Stimulated activated CD8-positive, alpha-beta memory T cell treated with anti-CD3 and anti-CD28 coated beads, Interleukin-4, amount 100 ng/mL, for 4 hours (primary cell): ENCODE data around the gene STYX.

Experiments used
- DNase-seq, 2 donors: peaks; one replicate each; pipeline ENCODE4 v3.0.0-alpha.2; 2020; ENCODE audit warnings: low read depth in 2 of 2, low spot score in 1 of 2

Gene STYX, protein sequence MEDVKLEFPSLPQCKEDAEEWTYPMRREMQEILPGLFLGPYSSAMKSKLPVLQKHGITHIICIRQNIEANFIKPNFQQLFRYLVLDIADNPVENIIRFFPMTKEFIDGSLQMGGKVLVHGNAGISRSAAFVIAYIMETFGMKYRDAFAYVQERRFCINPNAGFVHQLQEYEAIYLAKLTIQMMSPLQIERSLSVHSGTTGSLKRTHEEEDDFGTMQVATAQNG

DNA sequence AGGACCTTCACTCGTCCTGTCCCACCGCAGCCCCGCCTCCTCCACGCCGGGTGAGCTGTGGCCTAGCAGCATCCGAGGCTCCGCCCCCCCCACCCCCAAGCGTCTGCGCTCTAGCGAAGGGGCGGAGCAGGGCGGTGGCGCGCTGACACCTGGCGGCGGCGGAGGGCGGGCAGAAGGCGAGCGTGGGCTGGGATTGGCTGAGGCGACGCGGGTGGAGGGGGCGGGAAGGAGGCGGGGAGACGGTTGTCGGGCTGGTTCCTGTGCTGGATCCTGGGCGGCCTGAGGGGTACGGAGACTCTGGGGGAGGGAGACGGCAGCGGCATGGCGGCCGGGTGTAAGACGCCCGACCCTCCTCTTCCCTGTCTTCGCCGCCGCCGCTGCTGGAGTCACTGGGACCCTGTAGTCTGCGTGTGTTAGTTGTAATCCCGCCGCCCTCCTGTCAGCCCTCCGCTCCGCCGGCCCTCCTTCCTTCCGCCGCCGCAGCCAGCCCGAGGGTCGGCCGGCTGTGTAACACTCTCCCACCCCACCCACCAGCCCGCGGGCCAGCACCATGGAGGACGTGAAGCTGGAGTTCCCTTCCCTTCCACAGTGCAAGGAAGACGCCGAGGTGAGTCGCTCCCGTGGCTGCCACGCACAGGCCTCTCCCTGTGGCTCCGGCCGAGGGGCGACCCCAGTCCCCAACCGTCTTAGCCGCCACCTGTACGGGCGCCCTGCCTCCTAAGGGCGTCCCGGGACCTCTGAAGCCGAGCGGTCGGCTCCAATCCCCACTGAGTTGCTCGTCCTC is at the start of gene STYX:
Gene STYX (plus strand): TSS at position 242 of the 784 bp plus-strand sequence. CDS start 309 bp downstream, at position 551.
- DNase-seq: peak; percentile 95 to 96

DNA sequence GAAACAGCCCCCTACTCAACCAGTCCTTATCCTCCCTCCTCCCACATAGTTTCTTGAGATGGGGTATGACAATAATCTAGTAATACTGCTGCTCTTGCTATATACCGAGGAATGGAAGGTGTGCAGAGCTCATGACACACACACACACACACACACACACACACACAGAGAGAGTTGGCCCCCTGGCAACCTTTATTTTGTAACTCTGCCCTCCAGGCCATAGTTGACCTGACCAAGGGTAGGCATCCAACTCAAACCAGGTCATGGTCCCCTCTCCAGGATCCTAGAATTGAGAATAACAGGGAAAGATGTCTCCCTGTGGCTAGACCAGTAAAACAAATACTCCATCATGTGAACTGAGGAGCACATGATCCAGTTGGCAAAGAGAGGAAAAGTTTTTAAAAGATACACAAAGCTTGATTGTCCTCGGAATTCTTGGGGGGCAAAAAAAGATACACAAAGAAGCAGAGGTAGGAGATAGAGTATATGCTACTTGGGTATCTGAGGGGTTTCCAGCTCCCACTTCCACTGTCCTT is 45.9 kb upstream of the STYX start:
- no peak for DNase-seq

DNA sequence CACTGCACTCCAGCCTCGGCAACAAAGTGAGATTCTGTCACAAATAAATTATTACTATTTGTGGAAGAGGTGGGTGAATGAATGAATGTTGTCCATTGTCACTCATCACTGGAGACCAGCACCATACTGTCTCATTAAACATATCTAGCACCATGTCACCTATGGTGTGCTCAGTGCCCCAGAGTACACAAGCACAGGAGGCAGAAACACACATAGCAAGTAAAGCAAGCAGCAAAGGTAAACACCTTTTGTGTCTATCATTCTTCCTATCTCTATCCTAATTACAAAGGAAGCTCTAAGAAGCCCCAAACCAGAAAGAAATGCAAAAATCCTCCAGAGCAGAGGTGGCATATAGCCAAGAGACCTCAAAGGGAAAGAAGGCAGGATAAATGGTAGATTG is 43.8 kb upstream of the STYX start:
- no peak for DNase-seq

DNA sequence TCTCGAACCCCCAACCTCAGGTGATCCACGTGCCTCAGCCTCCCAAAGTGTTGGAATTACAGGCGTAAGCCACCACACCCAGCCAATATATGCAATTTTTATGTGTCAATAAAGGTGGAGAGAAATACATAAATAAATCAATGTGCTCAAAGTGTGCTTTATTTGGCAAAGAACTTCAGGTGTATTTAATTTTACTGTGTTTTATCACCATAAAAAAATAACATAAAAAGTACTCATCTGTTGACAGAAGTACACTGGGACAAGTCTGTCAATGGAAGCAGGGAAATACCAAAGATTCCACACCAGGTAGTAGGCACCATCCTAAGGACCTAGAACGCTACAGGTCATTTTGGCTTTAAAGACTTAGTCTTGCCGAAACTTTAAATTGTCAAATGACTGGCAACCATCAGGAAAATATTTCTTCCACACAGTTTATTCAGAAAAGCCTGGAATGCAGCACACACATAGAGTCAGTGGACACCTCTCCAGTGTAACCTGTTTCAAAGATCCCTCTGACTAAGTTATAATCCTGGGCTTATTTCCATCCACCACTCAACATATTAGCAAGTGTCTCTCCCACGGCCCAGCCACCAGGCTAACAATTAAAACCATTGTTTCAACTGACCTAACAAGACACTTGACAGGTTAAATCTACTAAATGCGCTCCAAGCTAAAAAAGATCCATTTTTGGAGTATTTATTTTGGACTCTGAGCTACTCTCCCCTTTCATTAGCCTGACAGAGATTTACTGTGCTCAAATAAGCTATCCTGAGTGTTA is 38.8 kb upstream of the STYX start:
- DNase-seq: no peak

DNA sequence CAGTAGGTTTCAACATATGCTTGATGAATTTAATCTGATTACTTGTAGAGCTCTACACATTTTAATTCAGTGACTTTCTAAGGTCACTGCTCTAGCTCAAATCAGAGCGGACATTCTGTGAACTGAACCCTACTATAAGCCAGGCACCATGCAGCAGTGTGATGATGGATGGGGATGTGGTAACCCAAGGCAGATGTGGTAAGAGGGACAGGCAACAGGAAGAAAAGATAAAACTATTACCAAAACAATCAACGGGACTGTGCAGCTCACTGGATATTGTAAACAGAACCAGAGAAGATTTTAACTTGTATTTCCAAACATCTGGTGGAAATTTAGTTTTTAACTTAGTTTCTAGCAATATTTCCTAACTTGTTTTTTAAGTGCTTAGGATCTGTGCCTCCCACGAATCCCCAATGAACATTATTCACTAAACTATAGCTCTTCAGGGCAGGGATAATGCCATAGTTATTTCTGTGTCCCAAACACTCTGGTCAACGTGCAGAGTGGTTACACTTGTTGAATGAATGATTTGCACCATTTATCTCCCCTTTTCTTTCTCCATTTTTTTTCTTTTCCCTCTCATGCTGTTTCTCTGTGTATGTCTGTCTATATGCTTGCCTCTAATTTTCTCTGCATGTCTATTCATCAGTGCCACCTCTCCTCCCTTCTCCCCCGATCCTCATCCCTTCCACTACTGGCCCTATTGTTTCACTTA is 37.6 kb upstream of the STYX start:
- no peak for DNase-seq

DNA sequence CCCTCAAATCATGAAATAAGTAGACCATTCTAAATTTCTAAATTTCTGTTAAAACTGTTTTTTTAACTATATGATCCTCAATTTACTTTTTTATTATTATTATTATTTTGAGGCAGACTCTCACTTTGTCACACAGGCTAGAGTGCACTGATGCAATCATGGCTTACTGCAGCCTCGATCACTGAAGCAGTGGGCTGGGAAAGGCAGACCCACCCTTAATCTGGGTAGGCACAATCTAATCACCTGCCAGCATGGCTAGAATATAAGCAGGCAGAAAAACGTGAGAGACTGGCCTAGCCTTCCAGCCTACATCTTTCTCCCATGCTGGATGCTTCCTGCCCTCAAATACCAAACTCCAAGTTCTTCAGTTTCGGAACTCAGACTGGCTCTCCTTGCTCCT is 36.9 kb upstream of the STYX start:
- DNase-seq: no peak

DNA sequence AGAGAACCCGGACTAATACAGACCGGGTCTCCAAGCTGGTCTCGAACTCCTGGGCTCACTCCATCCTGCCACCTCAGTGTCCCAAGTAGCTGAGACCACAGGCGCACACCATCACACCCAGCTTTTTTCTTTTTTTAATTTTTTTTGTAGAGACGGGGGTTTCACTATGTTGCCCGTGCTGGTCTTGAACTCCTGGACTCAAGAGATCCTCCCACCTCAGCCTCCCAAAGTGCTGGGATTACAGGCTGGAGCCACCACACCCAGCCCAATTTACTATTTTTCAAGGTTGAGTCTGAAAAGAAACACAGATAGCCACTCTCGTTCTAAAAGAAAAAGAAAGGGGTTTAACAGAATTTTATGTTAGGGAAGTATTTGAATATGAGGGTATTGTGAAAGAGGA is 36.4 kb upstream of the STYX start:
- DNase-seq: no peak

DNA sequence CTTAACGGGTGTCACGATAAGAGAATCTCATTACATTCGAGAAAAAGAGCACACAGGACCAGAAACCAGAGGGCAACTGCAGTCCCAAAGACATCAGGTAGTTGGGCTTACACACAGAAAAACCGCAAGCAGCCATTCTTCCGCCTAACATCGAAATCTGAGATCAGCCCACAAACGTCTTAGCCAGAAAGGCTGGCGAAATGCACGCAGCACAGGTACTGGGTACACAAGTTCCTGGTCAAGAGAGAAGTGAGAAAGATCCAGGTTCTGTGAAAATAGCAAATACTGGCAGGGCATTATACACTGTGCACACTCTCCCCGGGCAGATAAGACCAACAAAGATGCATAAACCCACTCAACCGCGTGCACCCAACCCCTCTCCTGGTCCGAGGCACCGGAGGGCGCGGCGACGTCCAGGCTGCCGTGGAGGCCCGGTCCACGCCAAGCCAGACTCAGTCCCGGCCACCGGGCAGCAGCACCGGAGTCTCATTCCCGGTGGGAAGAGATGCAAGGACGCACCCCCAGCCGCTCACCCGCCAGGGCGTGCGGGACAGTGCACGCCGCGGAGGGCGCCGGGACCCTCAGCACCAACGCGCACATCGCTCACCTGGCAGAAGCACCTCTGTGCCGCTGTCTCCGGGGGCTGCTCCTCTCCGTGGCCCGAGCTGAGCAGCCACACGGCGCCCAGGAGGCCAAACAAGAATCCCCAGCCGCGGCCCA is 35.0 kb upstream of the STYX start:
- peak in 1 of 2 donors; percentile 24 for DNase-seq

DNA sequence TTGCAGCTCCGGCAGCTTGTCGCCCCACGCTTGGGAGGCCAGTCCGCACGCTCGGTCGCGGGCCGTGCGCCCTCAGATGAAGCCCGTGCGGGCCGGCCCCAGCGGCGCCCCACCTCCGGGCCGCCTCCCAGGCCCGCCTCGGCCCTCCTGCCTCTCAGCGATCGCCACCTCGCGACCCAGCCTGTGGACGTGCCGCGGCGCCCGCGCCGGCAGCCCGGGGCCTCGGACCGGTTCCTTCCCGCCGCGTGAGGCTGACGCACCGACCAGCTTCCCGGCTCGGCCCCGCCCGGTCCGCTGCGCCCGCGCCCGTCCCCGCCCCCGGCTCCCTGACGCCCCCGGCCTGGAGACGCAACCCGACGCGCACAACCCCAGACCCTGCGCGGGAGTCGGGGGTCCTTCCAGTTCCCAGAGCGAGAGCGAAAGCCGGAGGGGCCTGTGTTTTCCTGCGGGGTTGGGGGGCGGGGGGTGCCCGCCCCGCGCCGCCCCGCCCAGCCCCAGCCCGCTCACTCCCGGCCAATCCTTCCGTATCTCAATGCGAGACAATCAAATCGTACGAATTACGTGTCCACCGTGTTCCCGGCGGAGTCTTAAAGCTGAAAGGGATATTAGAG is 34.4 kb upstream of the STYX start, which contains the start of gene ERO1A:
Gene ERO1A (minus strand): TSS at position 78 of the 611 bp plus-strand sequence. CDS start 77 bp downstream, at position 1.
- DNase-seq: peak in 1 of 2 donors; percentile 31

DNA sequence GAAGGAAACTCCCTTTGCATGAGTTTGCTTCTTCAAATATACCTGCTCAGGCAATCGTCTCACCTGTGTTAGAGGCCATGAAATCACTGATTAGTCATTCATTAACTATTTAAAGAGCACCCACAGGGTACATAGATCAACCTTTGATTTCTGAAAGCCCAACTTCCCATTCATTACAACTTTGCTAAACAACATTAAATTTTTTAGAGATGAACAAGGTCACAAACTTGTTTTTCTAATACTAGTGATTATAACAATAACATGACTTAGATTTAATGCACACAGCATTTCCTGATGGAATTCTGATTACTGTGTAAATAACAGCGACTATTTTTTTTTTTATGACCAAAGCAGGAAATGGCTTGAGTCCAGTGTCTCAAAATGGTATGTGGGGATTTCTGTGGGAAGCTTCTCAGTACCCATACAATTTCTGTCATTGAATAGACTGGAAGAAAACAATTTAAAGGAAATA is 29.2 kb upstream of the STYX start:
- no peak for DNase-seq

DNA sequence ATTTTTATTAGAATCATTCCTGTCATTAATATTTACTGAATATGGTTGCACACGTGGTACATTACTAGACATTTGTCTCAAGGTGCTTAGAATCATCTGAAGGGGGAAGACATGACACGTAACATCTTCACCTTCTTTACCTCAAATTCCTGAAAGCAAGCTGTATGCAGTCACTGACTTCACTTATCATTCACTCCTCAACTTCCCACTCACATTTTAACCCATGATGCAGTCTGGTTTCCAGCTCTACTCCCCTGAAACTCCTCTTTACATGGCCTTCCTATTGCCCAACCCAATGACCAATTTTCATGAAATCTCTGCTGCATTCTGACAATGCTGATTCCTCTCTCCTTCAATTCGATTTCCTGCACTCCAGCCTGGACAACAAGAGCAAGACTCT is 28.7 kb upstream of the STYX start:
- no peak for DNase-seq

DNA sequence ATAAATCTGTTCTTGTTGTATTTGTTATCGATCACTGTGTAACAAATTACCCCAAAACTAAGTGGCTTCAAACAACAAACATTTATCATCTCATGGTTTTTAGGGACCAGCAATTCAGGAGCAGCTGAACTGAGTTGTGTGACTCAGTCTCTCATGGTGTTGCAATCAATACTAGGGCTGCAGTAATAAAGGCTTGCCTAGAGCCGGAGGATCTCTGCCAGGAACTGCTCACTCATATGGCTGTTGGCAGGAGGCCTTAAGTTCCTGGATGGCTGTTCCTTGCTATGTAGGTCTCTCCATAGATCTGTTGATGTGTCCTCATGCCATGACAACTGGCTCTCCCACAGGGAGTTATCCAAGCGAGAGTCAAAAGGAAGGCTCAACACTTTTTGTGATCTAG is 26.7 kb upstream of the STYX start:
- DNase-seq: no peak

DNA sequence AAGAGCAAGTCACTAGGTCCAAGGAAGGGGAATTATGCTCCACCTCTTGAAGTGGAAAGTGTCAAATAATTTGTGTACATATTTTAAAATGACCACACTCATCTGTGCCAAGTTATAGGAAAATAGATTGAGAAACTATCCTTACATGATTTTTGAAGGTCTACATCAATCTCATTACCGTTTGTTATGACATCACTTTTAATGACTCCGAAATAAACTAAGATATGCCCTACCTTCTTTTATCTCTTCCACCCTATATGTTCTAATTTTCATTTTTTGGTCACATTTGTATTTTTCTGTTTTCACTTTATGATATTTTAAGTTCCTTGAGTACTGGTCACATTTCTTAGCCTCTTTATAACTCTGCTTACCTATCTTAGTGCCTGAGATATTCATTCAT is 26.3 kb upstream of the STYX start:
- no peak for DNase-seq

DNA sequence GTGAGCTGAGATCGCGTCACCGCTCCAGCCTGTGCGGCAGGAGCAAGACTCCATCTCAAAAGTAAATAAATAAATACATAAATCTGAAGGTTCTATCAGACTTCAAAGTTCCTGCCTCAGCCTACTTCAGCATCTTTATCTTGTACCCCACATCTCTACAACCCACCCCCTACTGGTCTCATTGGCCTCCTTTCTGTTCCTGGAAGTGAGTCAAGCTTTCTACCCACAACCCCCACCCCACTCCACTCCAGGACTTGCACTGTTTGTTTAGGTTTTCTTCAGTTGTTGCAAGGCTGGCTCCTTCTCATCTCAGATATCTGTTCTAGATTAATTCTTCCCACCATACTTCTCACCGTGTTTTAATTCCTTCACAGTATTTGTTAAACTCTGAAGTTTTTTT is 23.7 kb upstream of the STYX start:
- DNase-seq: peak in 1 of 2 donors; percentile 29

DNA sequence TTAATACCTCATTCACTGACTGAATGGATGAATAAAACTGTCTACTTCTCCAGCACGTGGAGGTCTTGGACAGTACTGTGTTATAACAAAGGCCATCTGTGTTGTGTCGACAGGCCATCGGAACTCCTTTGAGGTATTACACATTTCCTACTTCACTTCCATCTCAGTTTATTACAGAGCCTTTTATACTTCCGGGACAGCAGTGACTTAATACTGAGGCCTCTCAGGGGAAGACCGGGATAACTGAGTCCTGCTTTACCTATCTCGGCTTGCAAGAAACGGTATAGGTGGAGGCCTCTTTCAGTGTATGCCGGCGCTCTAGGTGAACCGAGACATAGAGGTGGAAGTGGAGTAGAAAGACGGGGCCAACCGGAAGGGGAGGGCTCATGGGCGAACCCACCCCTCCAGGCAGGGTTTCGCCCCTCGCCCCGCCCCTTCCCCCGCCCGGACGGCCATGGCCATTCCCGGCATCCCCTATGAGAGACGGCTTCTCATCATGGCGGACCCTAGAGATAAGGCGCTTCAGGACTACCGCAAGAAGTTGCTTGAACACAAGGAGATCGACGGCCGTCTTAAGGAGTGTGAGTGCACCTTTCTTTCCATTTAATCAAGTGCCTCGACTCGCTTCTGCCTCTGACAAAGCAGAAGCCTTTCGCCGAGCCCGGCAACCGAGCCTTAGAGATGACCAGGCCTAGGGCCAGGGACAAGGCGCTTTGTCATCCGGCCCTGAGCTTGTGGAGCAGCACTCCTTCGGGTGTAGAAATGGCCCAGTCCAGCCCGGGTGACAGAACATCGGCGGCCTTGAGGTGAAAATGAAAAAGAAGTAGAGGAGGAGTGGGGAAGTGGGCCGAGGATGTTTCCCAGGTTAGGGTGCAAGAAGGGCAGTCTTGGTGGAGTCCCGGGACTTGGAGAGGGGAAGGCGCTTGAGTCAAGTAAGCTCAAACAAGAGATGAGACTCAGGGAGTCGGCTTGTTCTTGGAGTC is 23.0 kb upstream of the STYX start, which contains the start of gene PSMC6:
Gene PSMC6 (plus strand): TSS at position 477 of the 983 bp plus-strand sequence. CDS start 20 bp downstream, at position 497.
- peak; percentile 90 to 91 for DNase-seq

DNA sequence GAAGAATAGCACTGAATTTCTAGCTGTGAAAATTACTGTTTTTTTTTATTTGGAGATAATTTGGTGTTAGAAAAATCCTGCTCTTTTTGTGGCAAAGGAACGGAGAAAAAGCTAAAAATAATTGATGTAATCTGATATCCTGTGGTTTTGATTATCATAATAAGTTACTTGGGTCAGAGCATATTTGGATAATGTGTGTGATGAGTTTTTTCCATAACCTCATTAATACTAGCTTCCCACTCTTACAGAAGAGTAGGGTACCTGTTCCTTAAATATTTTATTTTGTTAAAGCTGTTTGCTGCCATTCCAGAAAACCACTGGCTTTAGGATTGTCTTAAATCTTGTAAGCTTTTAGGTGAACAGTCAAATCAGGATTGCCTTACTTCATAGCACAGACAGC is 18.3 kb upstream of the STYX start:
- no peak for DNase-seq

DNA sequence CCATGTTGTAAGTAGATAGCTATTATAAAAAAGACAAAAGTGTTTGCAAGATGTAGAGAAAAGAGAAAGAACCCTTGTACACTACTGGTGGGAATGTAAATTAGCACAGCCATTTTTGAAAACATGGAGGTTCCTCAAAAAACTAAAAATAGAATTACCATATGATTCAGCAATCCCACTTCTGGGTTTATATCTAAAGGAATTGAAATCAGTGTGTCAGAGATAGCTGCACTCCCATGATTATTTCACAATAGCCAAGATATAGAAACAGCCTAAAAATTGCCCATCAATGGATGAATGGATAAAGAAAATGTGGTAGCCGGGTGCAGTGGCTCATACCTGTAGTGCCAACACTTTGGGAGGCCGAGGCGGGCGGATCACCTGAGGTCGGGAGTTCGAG is 13.8 kb upstream of the STYX start:
- DNase-seq: no peak
